WTC11 (cell line): Measurements from ENCODE around the gene PITX1.

Experiments
- ATF1 ChIP-seq: sonication (generic); formaldehyde crosslinking; IDR thresholded peaks from 2 replicates; pipeline ENCODE4 v1.8.1; 2023; ENCODE audit warnings: mild to moderate bottlenecking, moderate library complexity, missing genetic modification reagents
- NFE2L1 ChIP-seq: sonication (generic); formaldehyde crosslinking; IDR thresholded peaks from 2 replicates; pipeline ENCODE4 v1.8.1; 2023; ENCODE audit warnings: missing genetic modification reagents
- TF ChIP-seq, protein P1 (sequence below): fragments of 200-600 bp; IDR thresholded peaks from 2 replicates; pipeline ENCODE4 v1.8.0; 2022; ENCODE audit warnings: antibody characterized with exemption
- TF ChIP-seq, protein P2 (sequence below): sonication (generic); formaldehyde crosslinking; IDR thresholded peaks from 2 replicates; pipeline ENCODE4 v1.8.0; 2023; ENCODE audit warnings: missing genetic modification reagents
- TF ChIP-seq, protein P3 (sequence below): sonication (generic); formaldehyde crosslinking; IDR thresholded peaks from 2 replicates; pipeline ENCODE4 v1.8.1; 2022; ENCODE audit warnings: low read depth, missing genetic modification reagents, borderline replicate concordance
- TF ChIP-seq, protein P4 (sequence below): sonication (generic); formaldehyde crosslinking; IDR thresholded peaks from 2 replicates; pipeline ENCODE4 v1.8.0; 2023; ENCODE audit warnings: missing genetic modification reagents, mild to moderate bottlenecking, borderline replicate concordance

DNA sequence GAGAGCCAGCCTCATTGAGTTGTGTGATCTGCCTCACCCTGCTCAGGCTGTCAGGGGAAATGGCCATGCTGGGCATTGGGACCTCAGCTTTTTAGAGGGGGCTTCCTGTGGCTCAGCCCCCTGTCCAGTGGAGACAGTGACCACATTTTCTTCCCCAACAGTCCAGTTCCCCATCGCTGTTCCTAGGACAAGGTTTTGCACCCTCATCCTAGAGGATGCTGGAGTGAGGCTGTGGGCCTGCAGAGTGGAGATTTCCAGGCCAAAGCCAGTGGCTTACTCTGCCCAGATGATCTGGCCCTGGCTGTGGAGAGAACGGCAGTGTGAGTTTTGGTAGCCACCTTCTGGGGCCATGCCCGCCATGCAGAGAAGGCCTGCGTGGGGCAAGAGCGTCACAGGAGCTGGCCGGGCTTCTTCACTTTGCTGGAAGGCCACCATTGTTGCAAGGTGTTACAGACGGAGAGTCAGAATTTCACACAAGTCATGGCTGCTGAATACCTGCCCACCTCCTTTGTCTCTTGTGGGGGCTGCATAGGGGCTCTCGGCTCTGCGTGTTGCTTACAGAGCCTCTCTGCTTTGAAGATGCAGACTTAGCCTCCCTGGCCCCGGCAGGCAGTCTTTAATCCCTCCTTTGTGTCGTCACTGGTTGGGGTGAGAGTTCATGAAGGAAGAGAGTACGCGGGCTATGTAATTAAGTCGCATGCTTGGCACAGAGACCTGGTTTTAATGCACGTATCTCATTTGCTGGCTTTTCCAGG is 35.2 kb upstream of the PITX1 start:
- TF ChIP-seq, protein P1, sequence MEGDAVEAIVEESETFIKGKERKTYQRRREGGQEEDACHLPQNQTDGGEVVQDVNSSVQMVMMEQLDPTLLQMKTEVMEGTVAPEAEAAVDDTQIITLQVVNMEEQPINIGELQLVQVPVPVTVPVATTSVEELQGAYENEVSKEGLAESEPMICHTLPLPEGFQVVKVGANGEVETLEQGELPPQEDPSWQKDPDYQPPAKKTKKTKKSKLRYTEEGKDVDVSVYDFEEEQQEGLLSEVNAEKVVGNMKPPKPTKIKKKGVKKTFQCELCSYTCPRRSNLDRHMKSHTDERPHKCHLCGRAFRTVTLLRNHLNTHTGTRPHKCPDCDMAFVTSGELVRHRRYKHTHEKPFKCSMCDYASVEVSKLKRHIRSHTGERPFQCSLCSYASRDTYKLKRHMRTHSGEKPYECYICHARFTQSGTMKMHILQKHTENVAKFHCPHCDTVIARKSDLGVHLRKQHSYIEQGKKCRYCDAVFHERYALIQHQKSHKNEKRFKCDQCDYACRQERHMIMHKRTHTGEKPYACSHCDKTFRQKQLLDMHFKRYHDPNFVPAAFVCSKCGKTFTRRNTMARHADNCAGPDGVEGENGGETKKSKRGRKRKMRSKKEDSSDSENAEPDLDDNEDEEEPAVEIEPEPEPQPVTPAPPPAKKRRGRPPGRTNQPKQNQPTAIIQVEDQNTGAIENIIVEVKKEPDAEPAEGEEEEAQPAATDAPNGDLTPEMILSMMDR, result no peak
- TF ChIP-seq, protein P2, sequence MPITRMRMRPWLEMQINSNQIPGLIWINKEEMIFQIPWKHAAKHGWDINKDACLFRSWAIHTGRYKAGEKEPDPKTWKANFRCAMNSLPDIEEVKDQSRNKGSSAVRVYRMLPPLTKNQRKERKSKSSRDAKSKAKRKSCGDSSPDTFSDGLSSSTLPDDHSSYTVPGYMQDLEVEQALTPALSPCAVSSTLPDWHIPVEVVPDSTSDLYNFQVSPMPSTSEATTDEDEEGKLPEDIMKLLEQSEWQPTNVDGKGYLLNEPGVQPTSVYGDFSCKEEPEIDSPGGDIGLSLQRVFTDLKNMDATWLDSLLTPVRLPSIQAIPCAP (CRISPR knock-in tag), result no peak
- TF ChIP-seq, protein P3, sequence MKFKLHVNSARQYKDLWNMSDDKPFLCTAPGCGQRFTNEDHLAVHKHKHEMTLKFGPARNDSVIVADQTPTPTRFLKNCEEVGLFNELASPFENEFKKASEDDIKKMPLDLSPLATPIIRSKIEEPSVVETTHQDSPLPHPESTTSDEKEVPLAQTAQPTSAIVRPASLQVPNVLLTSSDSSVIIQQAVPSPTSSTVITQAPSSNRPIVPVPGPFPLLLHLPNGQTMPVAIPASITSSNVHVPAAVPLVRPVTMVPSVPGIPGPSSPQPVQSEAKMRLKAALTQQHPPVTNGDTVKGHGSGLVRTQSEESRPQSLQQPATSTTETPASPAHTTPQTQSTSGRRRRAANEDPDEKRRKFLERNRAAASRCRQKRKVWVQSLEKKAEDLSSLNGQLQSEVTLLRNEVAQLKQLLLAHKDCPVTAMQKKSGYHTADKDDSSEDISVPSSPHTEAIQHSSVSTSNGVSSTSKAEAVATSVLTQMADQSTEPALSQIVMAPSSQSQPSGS (CRISPR knock-in tag), result no peak
- no peak for TF ChIP-seq NFE2L1
- TF ChIP-seq ATF1 (CRISPR knock-in tag), result no peak
- TF ChIP-seq, protein P4, sequence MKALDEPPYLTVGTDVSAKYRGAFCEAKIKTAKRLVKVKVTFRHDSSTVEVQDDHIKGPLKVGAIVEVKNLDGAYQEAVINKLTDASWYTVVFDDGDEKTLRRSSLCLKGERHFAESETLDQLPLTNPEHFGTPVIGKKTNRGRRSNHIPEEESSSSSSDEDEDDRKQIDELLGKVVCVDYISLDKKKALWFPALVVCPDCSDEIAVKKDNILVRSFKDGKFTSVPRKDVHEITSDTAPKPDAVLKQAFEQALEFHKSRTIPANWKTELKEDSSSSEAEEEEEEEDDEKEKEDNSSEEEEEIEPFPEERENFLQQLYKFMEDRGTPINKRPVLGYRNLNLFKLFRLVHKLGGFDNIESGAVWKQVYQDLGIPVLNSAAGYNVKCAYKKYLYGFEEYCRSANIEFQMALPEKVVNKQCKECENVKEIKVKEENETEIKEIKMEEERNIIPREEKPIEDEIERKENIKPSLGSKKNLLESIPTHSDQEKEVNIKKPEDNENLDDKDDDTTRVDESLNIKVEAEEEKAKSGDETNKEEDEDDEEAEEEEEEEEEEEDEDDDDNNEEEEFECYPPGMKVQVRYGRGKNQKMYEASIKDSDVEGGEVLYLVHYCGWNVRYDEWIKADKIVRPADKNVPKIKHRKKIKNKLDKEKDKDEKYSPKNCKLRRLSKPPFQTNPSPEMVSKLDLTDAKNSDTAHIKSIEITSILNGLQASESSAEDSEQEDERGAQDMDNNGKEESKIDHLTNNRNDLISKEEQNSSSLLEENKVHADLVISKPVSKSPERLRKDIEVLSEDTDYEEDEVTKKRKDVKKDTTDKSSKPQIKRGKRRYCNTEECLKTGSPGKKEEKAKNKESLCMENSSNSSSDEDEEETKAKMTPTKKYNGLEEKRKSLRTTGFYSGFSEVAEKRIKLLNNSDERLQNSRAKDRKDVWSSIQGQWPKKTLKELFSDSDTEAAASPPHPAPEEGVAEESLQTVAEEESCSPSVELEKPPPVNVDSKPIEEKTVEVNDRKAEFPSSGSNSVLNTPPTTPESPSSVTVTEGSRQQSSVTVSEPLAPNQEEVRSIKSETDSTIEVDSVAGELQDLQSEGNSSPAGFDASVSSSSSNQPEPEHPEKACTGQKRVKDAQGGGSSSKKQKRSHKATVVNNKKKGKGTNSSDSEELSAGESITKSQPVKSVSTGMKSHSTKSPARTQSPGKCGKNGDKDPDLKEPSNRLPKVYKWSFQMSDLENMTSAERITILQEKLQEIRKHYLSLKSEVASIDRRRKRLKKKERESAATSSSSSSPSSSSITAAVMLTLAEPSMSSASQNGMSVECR (CRISPR knock-in tag), result no peak
